Measurements from ENCODE around the gene SNX11.

GRCh38 chr17:48106802-48107136 is 797 bp upstream of the SNX11 start:
- TF ChIP-seq CTCF (IDR thresholded peaks at IDR 0.05; ENCODE audit: low read length): no peak
- TF ChIP-seq EZH2 (IDR thresholded peaks at IDR 0.05; ENCODE audit: borderline replicate concordance, low read length): no peak

Data from OCI-LY1 (cell line).